Measurements from ENCODE around the gene SLC51B. TPM values are rescaled to one million over a fixed set of nuclear protein-coding genes. Genes with fewer than 3 reads are reported as not detected.

Gene SLC51B
- total RNA-seq, 1 experiment from 2014 or later: not detected

DNA sequence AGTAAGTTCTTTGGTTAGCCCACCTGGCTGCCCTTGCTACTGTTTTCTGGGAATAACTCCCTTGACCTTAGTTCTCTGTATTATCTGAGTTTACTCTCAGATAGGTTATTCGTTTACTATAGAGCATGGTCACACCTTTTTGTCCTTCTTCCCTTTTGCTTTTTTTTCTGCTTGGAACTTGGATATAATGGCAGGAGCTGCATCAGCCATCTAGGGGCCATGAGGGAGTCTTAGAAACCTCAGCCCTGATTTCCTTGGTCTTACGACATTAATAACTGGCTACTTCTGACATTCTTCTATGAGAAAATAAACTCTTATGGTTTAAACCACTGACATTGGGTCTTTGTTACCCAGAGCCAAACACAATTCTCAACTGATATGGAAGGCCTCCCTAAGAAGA is 3.4 kb upstream of the SLC51B start:
- no peak for DNase-seq (ENCODE audit: low spot score)

DNA sequence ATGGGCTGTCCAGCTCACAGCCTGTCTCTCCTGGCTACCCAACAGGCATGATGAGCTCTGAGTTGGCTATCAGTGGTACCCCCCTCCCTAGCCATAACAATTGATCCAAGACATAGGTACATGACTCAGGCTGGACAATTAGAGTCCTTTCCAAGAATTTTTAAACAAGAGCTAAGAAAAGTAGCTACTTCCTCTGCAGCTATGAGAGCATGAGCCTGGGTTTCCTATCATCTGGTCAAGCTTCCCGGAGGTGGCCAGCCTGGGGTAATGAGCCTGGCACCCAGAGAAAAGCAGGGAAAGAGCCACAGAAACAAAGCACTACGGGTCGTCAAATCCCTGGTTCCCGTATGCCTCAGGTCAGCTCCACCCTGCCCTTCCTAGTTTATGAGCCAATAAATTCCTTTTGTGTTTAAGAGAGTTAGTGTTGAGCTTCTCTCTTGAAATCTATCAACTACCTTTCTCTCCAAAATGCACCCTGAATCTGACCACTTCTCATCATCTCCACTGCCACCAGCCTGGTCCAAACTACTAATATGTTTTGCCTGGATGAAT is 2.3 kb upstream of the SLC51B start:
- no peak for DNase-seq (ENCODE audit: low spot score)

DNA sequence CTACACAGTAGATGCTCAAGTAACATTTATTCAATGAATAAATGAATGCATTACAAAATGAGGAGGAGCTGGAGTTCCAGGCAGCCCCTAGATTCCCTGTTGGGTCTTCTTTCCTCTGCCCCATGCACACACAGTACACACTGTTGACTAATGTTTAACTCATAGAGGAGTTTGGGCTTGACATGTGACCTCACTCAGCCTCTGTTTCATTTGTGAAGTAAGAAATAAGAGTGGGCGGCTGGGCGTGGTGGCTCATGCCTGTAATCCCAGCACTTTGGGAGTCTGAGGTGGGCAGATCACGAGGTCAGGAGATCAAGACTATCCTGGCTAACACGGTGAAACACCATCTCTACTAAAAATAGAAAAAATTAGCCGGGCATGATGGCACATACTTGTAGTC is 969 bp upstream of the SLC51B start:
- peak; percentile 32 for DNase-seq (ENCODE audit: low spot score)

DNA sequence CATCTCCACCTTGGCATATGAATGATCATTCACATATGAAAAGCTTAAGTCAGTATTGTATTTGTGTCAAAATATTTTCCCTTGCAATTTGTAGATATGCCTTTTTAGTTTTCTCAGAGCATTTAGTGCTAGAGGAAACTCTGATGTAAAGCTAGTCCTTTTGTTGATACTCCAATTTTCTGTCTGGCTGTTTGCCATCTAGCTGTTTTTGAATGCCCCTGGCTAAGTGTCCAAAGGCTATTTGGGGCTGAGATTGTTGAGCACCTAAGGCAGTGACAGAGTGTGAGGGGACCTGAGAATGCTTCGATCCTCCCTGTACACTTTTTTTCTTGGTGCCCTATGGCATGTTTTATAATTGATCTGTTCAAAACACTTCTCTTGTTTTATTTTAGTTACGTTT is 3.1 kb downstream of the SLC51B start:
- no peak for DNase-seq (ENCODE audit: low spot score)

DNA sequence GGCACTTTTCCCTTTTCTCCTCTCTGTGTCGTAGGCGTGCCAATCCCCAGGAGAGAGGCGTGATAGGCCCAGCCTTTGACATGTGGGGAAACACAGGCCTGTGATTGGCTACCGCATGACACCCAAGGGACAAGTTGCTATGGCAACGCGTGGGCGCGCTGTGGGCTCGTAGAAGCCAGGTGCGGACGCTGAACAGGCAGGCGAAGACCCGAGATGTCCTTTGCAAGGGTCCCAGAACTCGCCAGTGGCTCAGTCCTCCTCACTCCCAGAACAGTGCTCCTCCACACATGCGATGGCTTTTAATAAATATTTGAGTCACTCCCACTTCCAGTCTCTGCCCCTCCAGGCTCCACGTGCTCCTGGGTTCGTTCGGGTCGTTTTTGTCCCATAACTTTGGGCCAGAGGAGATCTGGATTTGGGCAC is 4.2 kb downstream of the SLC51B start:
- peak; percentile 87 for DNase-seq (ENCODE audit: low spot score)

DNA sequence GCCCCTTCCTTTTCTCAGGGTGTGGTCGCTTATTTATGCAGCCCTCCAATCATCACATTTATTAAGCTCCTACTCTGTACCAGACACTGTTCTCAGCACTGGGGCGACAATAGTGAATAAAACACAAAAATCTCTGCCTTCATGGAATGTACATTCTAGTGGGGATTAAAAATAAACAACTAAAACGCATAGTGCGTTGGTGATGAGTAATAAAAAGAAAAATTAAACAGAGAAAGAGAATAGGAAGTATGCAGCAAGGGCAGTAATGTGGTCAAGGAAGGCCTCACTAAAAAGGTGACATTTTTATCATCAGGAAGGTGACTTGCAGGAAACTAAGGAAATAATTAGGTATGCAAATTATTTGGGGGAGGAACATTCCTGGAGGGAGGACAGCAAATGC is 5.1 kb downstream of the SLC51B start:
- no peak for DNase-seq (ENCODE audit: low spot score)

DNA sequence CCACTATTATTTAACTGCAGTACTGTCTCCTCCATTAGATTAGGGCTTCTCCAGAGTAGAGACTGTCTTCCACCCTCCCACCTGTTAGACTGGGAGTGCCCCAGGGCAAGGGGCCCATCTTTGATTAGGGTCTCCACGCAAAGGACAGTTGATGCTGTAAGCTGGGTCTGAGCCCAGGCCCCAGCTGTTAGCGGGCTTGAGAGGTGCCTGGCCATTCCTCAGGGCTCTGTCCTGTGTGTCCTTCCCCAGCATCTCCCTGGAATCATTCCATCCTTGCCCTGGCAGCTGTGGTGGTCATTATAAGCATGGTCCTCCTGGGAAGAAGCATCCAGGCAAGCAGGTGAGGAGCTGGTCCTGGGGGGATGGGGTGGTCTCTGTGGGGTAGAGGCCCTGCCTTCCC is 6.1 kb downstream of the SLC51B start:
- DNase-seq (ENCODE audit: low spot score): no peak

DNA sequence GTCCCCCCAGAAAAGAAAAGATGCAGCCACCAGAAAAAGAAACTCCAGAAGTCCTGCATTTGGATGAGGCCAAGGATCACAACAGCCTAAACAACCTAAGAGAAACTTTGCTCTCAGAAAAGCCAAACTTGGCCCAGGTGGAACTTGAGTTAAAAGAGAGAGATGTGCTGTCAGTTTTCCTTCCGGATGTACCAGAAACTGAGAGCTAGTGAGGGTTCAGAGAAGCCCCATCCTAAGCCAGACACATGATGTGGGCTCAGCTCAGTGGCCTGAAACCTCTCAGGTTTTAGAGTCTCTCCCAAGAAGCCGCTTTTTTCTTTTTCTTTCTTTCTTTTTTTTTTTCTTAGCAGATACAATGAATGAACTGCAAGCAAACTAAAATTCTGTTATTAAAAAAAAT is 7.8 kb downstream of the SLC51B start:
- DNase-seq (ENCODE audit: low spot score): no peak

DNA sequence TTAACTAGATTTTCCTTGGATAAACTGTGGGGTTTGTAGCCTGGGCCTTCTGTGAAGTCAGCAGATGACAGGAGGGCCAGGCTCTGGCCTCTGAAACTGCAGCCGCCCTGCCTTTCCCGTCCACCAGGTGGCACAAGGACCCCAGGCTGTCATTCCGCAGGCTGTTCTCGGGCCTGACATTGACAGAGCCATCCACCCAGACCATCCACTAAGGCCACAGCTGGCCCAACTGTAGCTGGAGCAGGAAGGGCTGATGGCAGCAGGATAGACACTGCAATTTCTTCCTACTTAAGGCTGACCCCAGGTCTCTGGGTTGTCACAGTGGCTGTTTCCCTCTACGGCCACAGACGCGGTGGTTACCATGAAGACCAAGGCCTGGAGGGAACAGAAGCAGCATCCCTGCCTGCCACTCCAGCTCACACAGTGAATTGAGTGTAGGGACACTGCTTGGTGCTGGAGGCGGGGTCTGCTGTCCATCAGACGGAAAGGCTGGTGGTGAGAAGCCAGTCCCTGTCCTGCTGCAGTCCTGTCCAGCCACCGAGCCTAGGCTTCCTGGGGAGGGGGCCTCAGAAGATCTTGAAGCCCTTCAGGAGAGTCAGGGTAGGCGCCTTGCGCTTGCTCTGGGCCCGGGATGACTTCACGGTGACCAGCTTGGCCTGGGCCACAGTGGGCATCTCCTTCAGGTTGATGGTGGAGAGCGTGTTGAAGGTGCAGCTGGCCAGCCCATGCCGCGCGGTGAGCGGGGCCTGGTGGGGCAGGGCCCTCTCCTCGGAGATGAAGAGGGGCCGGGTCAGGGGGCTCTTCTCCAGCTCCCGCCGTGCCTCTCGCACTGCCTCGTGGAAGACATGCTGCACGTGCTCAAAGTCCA is 9.4 kb downstream of the SLC51B start:
- DNase-seq (ENCODE audit: low spot score): peak; percentile 56

DNA sequence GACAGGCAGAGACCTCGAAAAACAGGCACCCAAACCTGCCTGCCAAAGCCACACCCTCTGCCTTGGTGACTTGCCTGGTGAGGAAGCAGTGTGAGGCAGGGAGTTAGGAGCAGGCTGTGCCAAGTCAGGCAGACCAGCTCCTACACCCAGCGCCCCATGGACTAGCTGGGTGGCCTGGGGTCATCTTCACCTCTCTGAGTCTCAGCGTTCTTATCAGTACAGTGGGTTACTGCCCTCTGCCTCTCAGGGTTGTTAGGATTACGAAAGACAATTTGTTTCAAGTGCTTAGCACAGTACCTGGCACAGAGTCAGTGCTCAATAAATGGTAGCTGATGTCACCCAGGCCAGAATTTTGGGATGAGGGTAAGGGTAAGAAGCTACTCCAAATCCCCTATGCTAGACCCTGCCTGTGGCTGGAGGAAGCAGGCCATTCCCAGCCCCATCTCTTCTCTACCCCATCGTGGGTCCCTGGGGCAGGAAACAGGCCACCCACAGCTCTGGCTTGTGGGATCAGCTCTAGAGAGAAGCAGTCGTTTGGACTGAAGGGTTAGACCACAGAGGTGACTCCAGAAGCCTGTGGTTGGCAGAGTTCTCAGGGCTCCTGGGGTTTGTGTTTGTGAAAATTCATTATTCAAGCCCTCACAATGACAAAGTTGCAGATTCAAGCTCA is 10.1 kb downstream of the SLC51B start:
- DNase-seq (ENCODE audit: low spot score): peak; percentile 55

DNA sequence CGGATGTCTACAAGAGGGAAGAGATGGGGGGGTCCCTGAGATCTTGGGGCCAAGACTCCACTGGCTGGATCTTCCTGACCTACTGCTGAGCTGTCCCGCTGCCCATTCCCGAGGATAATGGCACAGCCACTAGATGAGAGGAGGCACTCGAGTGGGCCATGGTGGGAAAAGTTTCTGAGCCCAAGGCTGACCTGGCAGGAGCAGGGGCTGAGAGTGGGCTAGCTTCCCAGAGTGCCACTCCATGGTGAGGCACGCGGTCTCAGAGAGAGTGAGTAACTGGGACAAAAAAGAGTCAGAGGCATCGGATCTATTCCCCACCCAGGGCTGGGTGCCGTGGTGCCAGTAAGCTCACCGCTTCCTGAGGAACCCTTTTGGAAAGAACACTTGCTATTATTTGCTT is 10.9 kb downstream of the SLC51B start:
- DNase-seq (ENCODE audit: low spot score): no peak

DNA sequence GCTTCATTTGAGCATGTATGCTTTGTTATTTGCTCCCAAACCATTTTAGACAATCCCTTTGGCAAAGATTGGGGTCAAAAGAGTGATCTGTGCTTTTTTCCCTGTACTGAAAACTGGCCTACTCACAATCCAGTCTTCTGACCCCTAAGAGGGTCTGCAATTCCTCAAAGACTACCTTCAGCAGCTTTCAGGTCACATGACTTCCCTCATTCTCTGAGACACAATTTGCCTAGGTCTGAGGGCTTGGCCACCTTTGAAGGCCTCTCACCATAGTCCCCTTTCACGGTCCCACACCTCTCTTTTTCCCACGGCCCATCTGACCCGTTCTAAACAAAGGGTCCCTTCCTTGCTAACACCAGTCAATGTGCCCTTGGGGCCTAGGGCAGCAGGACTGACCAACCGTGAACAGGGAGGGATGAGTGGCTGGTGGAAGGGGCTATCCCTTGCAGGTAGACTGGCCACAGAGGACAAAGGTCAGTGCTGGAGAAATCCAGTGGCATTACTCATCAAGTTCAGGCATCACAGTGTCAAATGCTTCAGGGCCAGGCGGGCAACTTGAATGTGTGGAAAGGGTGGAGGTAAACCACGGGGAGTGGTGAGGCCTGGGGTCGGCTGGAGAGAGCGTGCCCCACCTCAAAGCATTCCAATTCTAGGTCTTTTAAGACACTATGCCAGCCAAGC is 11.8 kb downstream of the SLC51B start:
- DNase-seq (ENCODE audit: low spot score): peak; percentile 82

DNA sequence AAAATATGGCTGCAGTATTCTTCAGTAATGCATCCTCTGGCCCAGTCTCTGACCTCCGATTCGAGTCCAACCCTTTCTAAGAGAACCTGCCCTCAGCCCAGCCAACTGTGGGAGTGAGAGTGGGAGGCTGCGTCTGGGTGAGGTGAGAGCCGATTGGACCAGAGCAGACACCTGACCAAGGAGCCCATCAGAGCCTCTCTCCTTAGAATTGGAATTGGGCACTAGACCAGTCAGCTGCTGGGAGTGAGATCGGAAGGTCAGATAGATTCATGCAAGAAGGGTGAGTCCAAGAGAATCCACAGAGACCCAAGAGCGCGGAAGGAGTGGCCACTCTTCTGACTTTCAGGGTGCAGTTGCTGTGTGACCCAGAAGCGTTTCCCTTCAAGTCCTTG is 12.4 kb downstream of the SLC51B start:
- DNase-seq (ENCODE audit: low spot score): no peak

DNA sequence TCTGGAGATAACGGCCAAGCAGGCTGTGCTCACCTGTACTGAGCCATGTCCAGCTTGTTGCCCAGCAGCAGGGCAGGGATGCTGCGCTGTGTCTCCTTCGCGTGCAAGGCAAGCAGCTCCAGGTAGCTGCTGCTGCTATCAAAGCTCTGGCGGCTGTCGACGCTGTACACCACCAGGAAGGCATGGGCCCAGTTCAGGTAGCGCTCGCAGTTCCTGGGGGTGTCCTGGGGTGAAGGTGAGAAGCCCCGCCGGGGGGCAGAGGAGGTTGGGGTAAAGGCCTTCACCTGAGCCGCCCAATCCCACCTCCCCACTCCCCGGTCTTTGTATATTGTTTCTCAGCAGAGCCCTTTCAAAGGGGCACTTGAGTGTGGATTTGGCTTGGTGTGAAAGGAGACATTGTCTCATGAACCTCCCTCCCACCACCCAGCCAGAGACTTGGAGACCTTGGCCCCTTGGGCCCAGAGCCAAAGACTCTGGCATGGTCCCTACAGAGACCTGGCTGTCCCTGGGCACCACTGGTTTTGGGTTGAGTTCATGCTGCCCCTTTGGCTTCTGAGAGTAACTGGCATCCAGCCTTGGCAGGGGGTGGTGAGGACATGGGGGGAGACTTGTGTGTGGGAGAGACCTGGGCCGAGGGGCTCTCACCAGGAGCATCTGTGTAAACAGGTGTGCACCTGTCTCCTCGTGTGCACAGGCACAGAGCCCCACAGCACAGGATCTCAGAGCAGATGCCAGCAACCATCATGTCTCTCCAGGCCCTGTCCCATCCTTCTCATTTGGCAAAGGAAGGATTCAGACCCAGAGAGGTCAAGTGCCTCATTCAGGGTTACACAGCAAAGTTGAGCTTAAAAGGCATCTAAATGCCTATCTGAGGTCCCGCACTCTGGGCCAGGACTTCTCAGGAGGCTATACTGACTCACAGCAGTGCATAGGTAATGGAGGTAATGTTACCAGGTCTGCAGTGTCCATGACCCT is 13.5 kb downstream of the SLC51B start:
- DNase-seq (ENCODE audit: low spot score): no peak

DNA sequence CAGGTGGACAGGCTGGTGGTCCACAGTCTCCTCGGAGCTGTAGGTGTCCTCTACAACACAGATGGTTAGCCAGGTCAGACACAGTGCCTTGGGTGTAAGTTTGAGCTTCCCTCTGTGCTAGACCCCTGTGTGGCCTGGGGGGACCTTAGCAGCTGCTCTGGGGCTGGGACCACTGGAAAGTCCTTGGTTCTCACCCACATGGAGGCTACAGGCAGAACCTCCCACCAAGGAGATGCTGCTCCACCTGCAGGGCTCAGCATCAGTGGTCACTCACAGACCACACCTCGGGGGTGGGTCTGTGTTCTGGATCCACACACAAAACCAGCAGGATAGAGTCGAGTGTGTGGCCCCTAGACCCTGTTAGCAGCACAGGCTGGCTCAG is 14.2 kb downstream of the SLC51B start:
- DNase-seq (ENCODE audit: low spot score): no peak

DNA sequence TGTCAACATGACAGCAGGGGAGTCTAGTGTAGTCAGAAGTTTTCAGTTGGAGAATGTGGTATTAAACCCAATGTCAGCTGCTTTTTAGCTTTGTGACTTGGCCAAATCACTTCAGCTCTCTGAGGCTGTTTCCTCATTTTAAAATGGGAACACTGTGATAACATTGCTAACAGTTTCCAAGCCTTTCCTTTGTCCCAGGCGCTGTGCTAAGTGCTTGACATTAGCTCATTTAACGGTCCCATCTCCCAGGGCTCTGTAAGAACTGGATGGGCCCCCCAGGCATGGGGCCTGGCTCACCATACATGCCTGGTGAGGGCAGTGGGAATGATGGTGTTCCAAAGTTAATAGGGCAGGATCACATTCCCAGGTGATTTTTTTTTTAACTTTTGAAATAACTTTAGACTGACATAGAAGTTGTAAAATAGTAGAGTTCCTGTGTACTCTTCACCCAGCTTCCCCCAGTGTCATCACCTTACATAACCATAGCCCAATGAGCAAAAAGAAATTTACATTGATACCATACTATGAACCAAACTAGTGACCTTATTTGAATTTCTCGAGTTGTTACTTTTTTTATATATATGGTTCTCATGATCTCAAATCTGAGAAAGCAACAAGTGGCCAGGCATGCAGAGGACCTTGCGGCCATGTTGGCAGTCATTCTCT is 14.9 kb downstream of the SLC51B start:
- no peak for DNase-seq (ENCODE audit: low spot score)

DNA sequence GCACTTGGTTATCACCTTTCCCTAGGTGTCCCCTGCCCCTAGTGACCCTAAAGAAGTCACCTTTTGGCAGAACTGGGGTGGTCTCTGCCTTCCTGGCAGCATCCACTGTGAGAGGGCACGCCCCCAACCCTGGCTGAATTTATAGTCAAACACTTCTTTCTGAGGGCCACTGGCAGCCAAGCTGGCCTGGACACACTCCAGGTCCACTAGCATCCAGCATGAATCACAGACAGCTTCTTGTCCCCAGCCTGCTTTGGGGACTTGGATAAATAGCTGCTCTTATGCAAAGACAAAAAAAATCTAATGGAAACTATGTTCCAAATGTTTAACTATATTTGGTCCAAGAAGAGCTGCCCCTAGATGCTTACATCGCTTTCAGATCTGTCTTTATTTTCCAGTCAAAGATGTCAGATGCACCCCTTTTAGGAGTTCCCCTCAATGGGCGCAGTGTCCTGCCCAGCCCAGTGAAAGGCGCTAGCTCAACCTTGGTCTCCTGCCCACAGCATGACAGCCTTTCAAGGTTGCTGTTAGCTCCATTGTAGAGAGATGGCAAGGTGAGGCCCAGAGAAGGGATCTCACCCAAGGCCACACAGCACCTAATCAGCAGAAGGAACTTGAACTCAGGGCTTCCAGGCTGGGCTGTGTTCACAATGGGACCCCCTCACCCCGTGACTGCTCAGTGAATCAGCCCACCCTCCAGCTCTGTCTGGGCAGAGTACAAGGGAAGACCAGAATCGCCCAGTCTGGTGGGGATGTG is 15.6 kb downstream of the SLC51B start:
- no peak for DNase-seq (ENCODE audit: low spot score)

DNA sequence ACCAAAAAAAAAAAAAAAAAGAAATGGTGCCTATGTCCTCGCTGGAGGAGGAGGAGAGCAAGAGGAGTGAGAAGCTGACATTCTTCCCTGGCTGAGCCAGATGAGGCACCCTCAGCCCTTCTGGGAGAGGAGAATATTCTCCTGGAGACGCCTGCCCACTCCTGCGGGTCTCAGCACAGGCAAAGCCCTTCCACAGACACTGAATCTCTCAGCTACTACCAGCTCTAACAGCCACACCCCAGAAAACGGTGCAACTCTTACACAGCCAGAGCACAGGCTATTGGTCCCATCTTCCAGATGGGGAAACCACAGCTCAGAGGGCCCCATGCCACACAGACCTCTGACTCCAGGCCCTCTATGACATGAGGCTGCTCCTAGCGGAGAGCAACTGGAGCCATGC is 16.9 kb downstream of the SLC51B start:
- DNase-seq (ENCODE audit: low spot score): no peak

DNA sequence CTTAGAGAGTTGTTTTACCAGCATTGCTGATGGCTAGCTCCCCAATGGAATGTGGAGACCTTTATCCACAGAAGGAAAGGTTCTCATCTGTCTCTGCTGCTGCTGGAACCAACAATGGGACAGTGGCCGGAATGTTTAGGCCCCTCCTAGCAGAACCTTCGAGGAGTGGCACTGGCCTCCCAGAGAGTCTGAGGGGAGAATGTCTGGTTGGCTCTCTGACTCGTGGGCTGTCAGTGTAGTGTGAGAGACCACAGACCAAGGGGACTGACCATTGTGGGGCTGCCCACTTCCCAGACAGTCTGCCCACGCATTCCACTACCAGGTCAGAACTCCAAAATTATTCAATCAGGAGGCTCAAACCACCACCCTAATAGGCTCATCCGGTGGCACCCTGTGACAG is 17.5 kb downstream of the SLC51B start:
- no peak for DNase-seq (ENCODE audit: low spot score)
